Measurements from ENCODE around the gene TANK.

DNA sequence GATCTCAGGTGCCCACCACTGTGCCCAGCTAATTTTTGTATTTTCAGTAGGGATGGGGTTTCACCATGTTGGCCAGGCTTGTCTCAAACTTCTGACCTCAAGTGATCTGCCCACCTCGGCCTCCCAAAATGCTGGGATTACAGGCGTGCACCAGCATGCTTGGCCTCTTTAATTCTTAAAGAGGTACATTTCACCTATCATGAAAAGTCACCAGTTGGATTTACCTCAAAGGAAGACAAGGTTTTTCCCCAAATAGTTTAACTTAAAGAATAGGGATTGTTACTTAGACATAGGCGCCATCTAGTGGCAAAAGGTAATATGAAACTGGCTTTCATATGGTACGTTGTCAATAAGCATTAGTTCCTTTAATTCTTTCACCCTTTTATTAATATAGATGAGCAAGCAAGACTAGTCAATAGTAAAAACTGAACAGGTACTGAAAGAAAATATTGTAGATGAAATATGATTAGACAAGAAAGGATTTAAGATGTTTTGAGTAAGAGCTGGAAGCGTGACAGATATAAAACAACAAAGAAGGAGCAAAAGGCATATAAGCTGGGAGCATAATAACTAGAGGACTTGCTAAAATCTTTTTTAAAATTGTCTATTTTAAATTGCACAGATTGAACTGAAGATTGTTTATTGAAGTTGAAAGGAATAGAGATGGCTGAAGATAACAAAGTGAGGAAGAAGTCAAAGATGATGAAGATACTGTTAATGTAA, 113.0 kb downstream of the TANK start:
- TF ChIP-seq, protein P1, sequence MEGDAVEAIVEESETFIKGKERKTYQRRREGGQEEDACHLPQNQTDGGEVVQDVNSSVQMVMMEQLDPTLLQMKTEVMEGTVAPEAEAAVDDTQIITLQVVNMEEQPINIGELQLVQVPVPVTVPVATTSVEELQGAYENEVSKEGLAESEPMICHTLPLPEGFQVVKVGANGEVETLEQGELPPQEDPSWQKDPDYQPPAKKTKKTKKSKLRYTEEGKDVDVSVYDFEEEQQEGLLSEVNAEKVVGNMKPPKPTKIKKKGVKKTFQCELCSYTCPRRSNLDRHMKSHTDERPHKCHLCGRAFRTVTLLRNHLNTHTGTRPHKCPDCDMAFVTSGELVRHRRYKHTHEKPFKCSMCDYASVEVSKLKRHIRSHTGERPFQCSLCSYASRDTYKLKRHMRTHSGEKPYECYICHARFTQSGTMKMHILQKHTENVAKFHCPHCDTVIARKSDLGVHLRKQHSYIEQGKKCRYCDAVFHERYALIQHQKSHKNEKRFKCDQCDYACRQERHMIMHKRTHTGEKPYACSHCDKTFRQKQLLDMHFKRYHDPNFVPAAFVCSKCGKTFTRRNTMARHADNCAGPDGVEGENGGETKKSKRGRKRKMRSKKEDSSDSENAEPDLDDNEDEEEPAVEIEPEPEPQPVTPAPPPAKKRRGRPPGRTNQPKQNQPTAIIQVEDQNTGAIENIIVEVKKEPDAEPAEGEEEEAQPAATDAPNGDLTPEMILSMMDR (IDR thresholded peaks at IDR 0.05; ENCODE audit: borderline replicate concordance, extremely low read depth, low read length, poor library complexity, severe bottlenecking) = peak; percentile 85
- TF ChIP-seq EZH2 (IDR thresholded peaks at IDR 0.05; ENCODE audit: borderline replicate concordance, low read depth, low read length, severe bottlenecking) = no peak
